Suprapubic skin (tissue), 4 donors: Measurements from ENCODE around the gene PRSS21.

Source experiments
- CTCF ChIP-seq, 2 donors: fragments of 200-600 bp in 1 of 2; fragments of 450-650 bp in 1 of 2; sonication (generic) in 1 of 2; IDR thresholded peaks; one replicate each; pipeline ENCODE4 v1.5.1; 2016 to 2019; ENCODE audit warnings: antibody characterized with exemption in 2 of 2, mild to moderate bottlenecking in 1 of 2, moderate library complexity in 1 of 2
- EP300 ChIP-seq: sonication (generic); formaldehyde crosslinking; IDR thresholded peaks from one replicate; pipeline ENCODE4 v1.6.1; 2017; ENCODE audit warnings: antibody characterized with exemption
- POLR2A ChIP-seq, 2 donors: fragments of 450-650 bp; IDR thresholded peaks; one replicate each; pipeline ENCODE4 v1.6.1; 2017; ENCODE audit warnings: antibody characterized with exemption in 2 of 2, mild to moderate bottlenecking in 2 of 2, moderate library complexity in 2 of 2
- POLR2AphosphoS5 ChIP-seq, 3 donors: sonication (generic); formaldehyde crosslinking; IDR thresholded peaks; one replicate each; pipeline ENCODE4 v1.6.1; 2017; ENCODE audit warnings: antibody characterized with exemption in 3 of 3

DNA sequence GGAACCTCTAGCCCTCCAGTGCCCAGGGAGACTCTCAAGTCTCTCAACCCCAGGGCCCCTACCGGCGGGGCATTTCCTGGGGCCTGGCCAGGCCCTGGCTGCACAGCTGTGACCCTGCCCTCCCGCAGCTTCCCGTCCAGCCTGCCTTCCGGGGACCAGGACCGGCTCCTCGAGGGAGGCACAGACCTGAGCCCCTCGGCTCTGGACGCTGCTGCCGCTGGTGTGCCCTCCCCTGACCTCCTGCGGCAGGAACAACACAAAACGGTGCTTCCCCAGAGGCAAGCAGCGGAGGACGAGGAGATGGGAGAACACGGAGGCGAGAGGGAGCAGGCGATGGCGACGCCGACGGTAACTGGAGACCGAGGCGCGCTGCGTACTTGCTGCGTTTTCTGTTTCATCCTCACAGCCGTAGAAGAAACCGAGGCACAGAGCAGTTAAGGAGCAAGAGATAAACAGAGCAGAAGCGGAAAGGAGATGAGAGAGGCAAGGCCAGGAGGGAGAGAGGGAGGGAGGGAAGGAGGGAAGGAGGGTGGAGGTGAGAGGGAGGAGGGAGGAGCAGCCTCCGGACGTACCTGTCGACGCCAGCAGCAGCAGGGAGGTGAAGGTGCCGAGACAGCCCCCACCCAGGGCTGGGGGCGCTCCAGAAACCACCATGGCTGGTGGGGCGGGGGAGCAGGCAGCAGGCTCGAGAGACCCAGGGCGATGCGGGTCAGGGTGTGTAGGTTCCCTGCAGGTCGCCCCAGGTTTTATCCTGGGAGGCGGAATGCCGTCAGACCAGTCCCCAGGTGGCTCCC lies 40.6 kb downstream of the PRSS21 start, which contains the start of gene PRSS22:
- TF ChIP-seq EP300 (no peak), POLR2AphosphoS5 (IDR thresholded peaks at IDR 0.05) (no peak), POLR2A (IDR thresholded peaks at IDR 0.05) (no peak), CTCF (IDR thresholded peaks at IDR 0.05) (no peak)
